Esophagus squamous epithelium (tissue), 4 donors: ENCODE data around the gene TSEN2.

Source experiments
- CTCF ChIP-seq, 6 experiments: fragments of 450-650 bp in 4 of 6; fragments of 200-600 bp in 2 of 6; sonication (generic) in 2 of 6; IDR thresholded peaks; one replicate each; pipeline ENCODE4 v1.5.1; 2016 to 2019; ENCODE audit warnings: antibody characterized with exemption in 6 of 6, mild to moderate bottlenecking in 4 of 6, moderate library complexity in 4 of 6
- POLR2A ChIP-seq, 4 donors: fragments of 450-650 bp; IDR thresholded peaks; one replicate each; pipeline ENCODE4 v1.6.1; 2017; ENCODE audit warnings: antibody characterized with exemption in 4 of 4, mild to moderate bottlenecking in 4 of 4, moderate library complexity in 3 of 4

GRCh38 chr3:12582730-12583129 lies 98.5 kb downstream of the TSEN2 start:
- TF ChIP-seq CTCF (IDR thresholded peaks at IDR 0.05) (no peak), POLR2A (IDR thresholded peaks at IDR 0.05) (no peak)
